IMR-90 (cell line): ENCODE results near the gene ANKFY1. TPM values are rescaled to one million over a fixed set of nuclear protein-coding genes. Genes with fewer than 3 reads are reported as not detected.

Experiments
- ATAC-seq: fragments of 200-7000 bp; cut with Tn5 transposase; 2 replicates; pipeline ENCODE4 v1.9.1; 2020; ENCODE audit warnings: low read depth, mild to moderate bottlenecking, moderate library complexity
- BruUV-seq: library from RNA; stranded (reverse); fragments of 400-500 nt; replicated peaks from 2 replicates; lab custom pipeline; 2021; lab: Mats Ljungman, UMichigan
- CTCF ChIA-PET: fragments of 300-600 bp; formaldehyde crosslinking; extraction: SDS; loops from one replicate; lab custom pipeline; 2021; ENCODE audit warnings: antibody characterized with exemption; lab: Yijun Ruan, JAX
- POLR2A ChIA-PET: fragments of 300-600 bp; sonication (Branson Sonifier 250); formaldehyde crosslinking; loops from one replicate; lab custom pipeline; 2022; ENCODE audit warnings: antibody characterized with exemption; ENCODE audit not compliant: unreplicated experiment; lab: Charles Lee
- DNase-seq: peaks from one replicate; pipeline ENCODE4 v3.0.0; 2013
- H2AFZ ChIP-seq: replicated peaks from 2 replicates; pipeline ENCODE3; 2013; ENCODE audit warnings: low read length, mild to moderate bottlenecking; ENCODE audit not compliant: poor library complexity
- H2AK5ac ChIP-seq: 2 replicates; pipeline ENCODE4 v1.6.1; 2013; ENCODE audit warnings: low read depth, low read length, inconsistent platforms
- H2AK9ac ChIP-seq: replicated peaks from 2 replicates; pipeline ENCODE3; 2013; ENCODE audit warnings: mild to moderate bottlenecking, low read depth, low read length, moderate library complexity; ENCODE audit not compliant: poor library complexity
- H2BK120ac ChIP-seq: 2 replicates; pipeline ENCODE4 v1.6.1; 2013; ENCODE audit warnings: low read depth, low read length, inconsistent platforms
- H2BK15ac ChIP-seq: 3 replicates; pipeline ENCODE4 v1.6.1; 2013; ENCODE audit warnings: low read depth, low read length, inconsistent platforms
- H2BK20ac ChIP-seq: 2 replicates; pipeline ENCODE4 v1.6.1; 2013; ENCODE audit warnings: low read depth, mild to moderate bottlenecking, inconsistent platforms, low read length, moderate library complexity
- H2BK5ac ChIP-seq: 2 replicates; pipeline ENCODE4 v1.6.1; 2013; ENCODE audit warnings: mild to moderate bottlenecking, low read depth, low read length, inconsistent platforms; ENCODE audit not compliant: poor library complexity, severe bottlenecking
- H3K14ac ChIP-seq: replicated peaks from 2 replicates; pipeline ENCODE4 v1.6.1; 2013; ENCODE audit warnings: low read depth, low read length, inconsistent platforms
- H3K18ac ChIP-seq: 2 replicates; pipeline ENCODE4 v1.6.1; 2013; ENCODE audit warnings: low read depth, low read length, control low read depth
- H3K23ac ChIP-seq: 2 replicates; pipeline ENCODE4 v1.6.1; 2013; ENCODE audit warnings: low read depth, low read length, inconsistent platforms
- H3K27ac ChIP-seq: 2 replicates; pipeline ENCODE4 v1.5.1; 2013; ENCODE audit warnings: mild to moderate bottlenecking, control low read depth, low read length; ENCODE audit not compliant: insufficient read depth
- H3K27me3 ChIP-seq: 2 replicates; pipeline ENCODE4 v1.6.1; 2013; ENCODE audit warnings: low read length; ENCODE audit not compliant: control insufficient read depth, insufficient read depth
- H3K36me3 ChIP-seq: 2 replicates; pipeline ENCODE4 v1.6.1; 2013; ENCODE audit warnings: low read length, mixed read lengths; ENCODE audit not compliant: control insufficient read depth, insufficient read depth
- H3K4ac ChIP-seq: 2 replicates; pipeline ENCODE4 v1.6.1; 2013; ENCODE audit warnings: low read depth, low read length, inconsistent platforms
- H3K4me1 ChIP-seq: 2 replicates; pipeline ENCODE4 v1.6.1; 2013; ENCODE audit warnings: low read length, mixed read lengths; ENCODE audit not compliant: control insufficient read depth, insufficient read depth
- H3K4me2 ChIP-seq: 2 replicates; pipeline ENCODE4 v1.6.1; 2013; ENCODE audit warnings: low read depth, mild to moderate bottlenecking, control low read depth, low read length, moderate library complexity
- H3K4me3 ChIP-seq: 2 replicates; pipeline ENCODE4 v1.5.1; 2013; ENCODE audit warnings: low read depth, mild to moderate bottlenecking, control low read depth, low read length, moderate library complexity; ENCODE audit not compliant: insufficient read depth
- H3K56ac ChIP-seq: 2 replicates; pipeline ENCODE4 v1.6.1; 2013; ENCODE audit warnings: low read length, inconsistent platforms; ENCODE audit not compliant: insufficient read depth; ENCODE audit errors: extremely low read depth
- H3K79me1 ChIP-seq, 2 experiments: 2 replicates each; pipeline ENCODE4 v1.6.1; 2013; ENCODE audit warnings: low read length in 2 of 2, inconsistent platforms in 1 of 2, low read depth in 1 of 2
- H3K9ac ChIP-seq: 2 replicates; pipeline ENCODE4 v1.6.1; 2013; ENCODE audit warnings: low read depth, low read length, control low read depth
- H3K9me1 ChIP-seq: 2 replicates; pipeline ENCODE4 v1.6.1; 2013; ENCODE audit warnings: low read length, inconsistent platforms; ENCODE audit not compliant: insufficient read depth
- H3K9me3 ChIP-seq: 2 replicates; pipeline ENCODE4 v1.6.1; 2013; ENCODE audit warnings: low read length; ENCODE audit not compliant: control insufficient read depth, insufficient read depth
- H4K20me1 ChIP-seq: 2 replicates; pipeline ENCODE4 v1.6.1; 2013; ENCODE audit warnings: low read length, inconsistent platforms; ENCODE audit not compliant: insufficient read depth
- H4K5ac ChIP-seq: 2 replicates; pipeline ENCODE4 v1.6.1; 2013; ENCODE audit warnings: mild to moderate bottlenecking, low read depth, low read length, control low read depth
- H4K8ac ChIP-seq, 2 experiments: 2 replicates each; pipeline ENCODE4 v1.6.1; 2013; ENCODE audit warnings: low read depth in 2 of 2, low read length in 2 of 2, control low read depth in 1 of 2, inconsistent platforms in 1 of 2
- H4K91ac ChIP-seq: 2 replicates; pipeline ENCODE4 v1.6.1; 2013; ENCODE audit warnings: low read depth, low read length, inconsistent platforms; ENCODE audit not compliant: insufficient read depth
- BHLHE40 ChIP-seq: fragments of 150-350 bp; IDR thresholded peaks from 2 replicates; pipeline ENCODE4 v1.6.1; 2016; ENCODE audit warnings: mild to moderate bottlenecking, low read depth, low read length
- CEBPB ChIP-seq: IDR thresholded peaks from 2 replicates; pipeline ENCODE4 v1.6.1; 2012; ENCODE audit warnings: low read depth, low read length, improper control_type of control experiment
- ELK1 ChIP-seq: fragments of 150-350 bp; IDR thresholded peaks from 2 replicates; pipeline ENCODE4 v1.6.1; 2016; ENCODE audit warnings: low read depth, mild to moderate bottlenecking, low read length, moderate library complexity, borderline replicate concordance
- MAFK ChIP-seq: IDR thresholded peaks from 2 replicates; pipeline ENCODE4 v1.6.1; 2012; ENCODE audit warnings: low read depth, low read length, improper control_type of control experiment
- MAZ ChIP-seq: IDR thresholded peaks from 2 replicates; pipeline ENCODE4 v1.6.1; 2012; ENCODE audit warnings: low read depth, mild to moderate bottlenecking, low read length, improper control_type of control experiment, moderate library complexity, borderline replicate concordance
- MXI1 ChIP-seq: IDR thresholded peaks from 2 replicates; pipeline ENCODE4 v1.6.1; 2012; ENCODE audit warnings: low read depth, mild to moderate bottlenecking, low read length, moderate library complexity, borderline replicate concordance
- RFX5 ChIP-seq: IDR thresholded peaks from 2 replicates; pipeline ENCODE4 v1.8.0; 2012; ENCODE audit warnings: low read depth, mild to moderate bottlenecking, low read length, moderate library complexity
- WGBS, 2 experiments: methylation state at CpG; one replicate each; pipeline versions ENCODE4 v1.1.5 to v1.1.7; 2013; ENCODE audit warnings: missing lambda C conversion rate in 2 of 2; ENCODE audit not compliant: insufficient read length in 1 of 2; ENCODE audit errors: extremely low coverage in 2 of 2; 5-methylcytosine and 5-hydroxymethylcytosine counted together
- dilution Hi-C: fragments of 300-500 bp; cut with HindIII; formaldehyde crosslinking; loops from one replicate; pipeline ENCODE4 v1.14.3; 2018; ENCODE audit warnings: low sequenced_read_pairs; ENCODE audit not compliant: unreplicated experiment
- in situ Hi-C: fragments of 300-500 bp; cut with MboI; formaldehyde crosslinking; loops from 3 replicates; pipeline ENCODE4 v1.14.3; 2019; ENCODE audit warnings: low sequenced_read_pairs, inconsistent platforms, mixed read lengths
- intact Hi-C: fragments of 100-400 bp; cut with micrococcal nuclease; formaldehyde crosslinking; loops from 2 replicates; pipeline ENCODE4 v1.10.0; 2022
- polyA plus RNA-seq, 3 experiments: library from polyadenylated mRNA; depleted of rRNA; stranded (reverse); fragments of >200 nt; gene quantifications; 2 replicates each; pipeline ENCODE4 v1.2.3, GENCODE V29; 2012; ENCODE audit warnings: low replicate concordance in 1 of 3
- total RNA-seq: library from RNA; depleted of rRNA; stranded (reverse); fragments of >200 nt; gene quantifications from 2 replicates; pipeline ENCODE4 v1.2.3, GENCODE V29; 2012
- TF ChIP-seq, protein P1 (sequence below): fragments of 150-350 bp; IDR thresholded peaks from 2 replicates; pipeline ENCODE4 v1.6.1; 2017; ENCODE audit warnings: mild to moderate bottlenecking, antibody characterized with exemption, low read length, low read depth

Gene ANKFY1
- total and polyA plus RNA-seq, 2 of the 4 experiments (the other 2 are of a cell fraction) = 32.3 to 48.9 TPM

DNA sequence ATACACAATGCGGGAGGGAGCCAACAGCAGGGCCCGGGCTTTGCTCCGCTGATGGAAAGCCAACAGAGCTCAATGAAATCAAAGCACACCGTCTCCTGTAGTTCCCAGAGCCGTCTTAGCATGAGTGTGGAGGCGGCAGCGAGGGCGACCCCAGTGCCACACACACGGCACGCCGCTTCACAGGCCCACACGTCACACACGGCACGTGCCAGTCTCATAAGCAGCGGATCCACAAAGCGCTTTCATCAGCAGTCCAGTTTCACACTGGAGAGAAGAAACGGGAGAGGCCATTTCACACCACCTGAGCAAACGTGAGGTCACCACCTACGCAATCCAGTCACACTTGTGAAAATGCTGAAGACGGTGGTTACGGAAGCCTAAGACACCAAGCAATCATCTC, 86.0 kb downstream of the ANKFY1 start:
- Histone ChIP-seq H4K91ac (no peak overlapping the region), H3K4me1 (no peaks in the 10 kb centered on the region), H4K8ac (no peak overlapping the region), H2BK5ac (no peak overlapping the region), H3K79me1 (peaks cover 22 to 23% of the 10 kb centered on the region in 2 experiments; a peak in 2 of 4 replicates), H3K18ac (no peak overlapping the region), H3K9me1 (peaks cover 8% of the 10 kb centered on the region; the same call in 1 of the 2 replicates), H2BK15ac (no peak overlapping the region), H2BK20ac (no peak overlapping the region), H3K9me3 (no peaks in the 10 kb centered on the region), H4K5ac (no peak overlapping the region), H2BK120ac (no peak overlapping the region), H3K4me3 (no peak overlapping the region), H3K14ac (no peak overlapping the region), H2AFZ (no peak overlapping the region), H2AK5ac (no peak overlapping the region), H3K36me3 (peaks cover 72% of the 10 kb centered on the region), H4K20me1 (no peaks in the 10 kb centered on the region), H3K4me2 (no peak overlapping the region), H3K56ac (no peak overlapping the region), H2AK9ac (no peak overlapping the region), H3K9ac (no peak overlapping the region), H3K27ac (no peak overlapping the region), H3K27me3 (no peaks in the 10 kb centered on the region), H3K23ac (no peak overlapping the region), H3K4ac (no peak overlapping the region)
- DNase-seq (no peak), ATAC-seq (no peak)
- intact Hi-C loops (no loop called here), in situ Hi-C loops (no loop called here), dilution Hi-C loops (no loop called here)
- no TSS peak for BruUV-seq
- 97% methylated on average over 20 of the region's 21 CpGs; no CpG with 5 or more reads in 1 of the 2 experiments for WGBS, 2 experiments
- TF ChIP-seq BHLHE40 = no peak
- TF ChIP-seq MXI1 = no peak
- TF ChIP-seq MAFK = no peak
- no peak for TF ChIP-seq MAZ
- TF ChIP-seq CEBPB = no peak
- no peak for TF ChIP-seq RFX5
- no peak for TF ChIP-seq ELK1
- TF ChIP-seq, protein P1, sequence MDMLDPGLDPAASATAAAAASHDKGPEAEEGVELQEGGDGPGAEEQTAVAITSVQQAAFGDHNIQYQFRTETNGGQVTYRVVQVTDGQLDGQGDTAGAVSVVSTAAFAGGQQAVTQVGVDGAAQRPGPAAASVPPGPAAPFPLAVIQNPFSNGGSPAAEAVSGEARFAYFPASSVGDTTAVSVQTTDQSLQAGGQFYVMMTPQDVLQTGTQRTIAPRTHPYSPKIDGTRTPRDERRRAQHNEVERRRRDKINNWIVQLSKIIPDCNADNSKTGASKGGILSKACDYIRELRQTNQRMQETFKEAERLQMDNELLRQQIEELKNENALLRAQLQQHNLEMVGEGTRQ = no peak
- ChIA-PET POLR2A (no interaction called here), CTCF (no interaction called here)
